ENCODE data around the gene GPD2.

- TF ChIP-seq, protein P1, sequence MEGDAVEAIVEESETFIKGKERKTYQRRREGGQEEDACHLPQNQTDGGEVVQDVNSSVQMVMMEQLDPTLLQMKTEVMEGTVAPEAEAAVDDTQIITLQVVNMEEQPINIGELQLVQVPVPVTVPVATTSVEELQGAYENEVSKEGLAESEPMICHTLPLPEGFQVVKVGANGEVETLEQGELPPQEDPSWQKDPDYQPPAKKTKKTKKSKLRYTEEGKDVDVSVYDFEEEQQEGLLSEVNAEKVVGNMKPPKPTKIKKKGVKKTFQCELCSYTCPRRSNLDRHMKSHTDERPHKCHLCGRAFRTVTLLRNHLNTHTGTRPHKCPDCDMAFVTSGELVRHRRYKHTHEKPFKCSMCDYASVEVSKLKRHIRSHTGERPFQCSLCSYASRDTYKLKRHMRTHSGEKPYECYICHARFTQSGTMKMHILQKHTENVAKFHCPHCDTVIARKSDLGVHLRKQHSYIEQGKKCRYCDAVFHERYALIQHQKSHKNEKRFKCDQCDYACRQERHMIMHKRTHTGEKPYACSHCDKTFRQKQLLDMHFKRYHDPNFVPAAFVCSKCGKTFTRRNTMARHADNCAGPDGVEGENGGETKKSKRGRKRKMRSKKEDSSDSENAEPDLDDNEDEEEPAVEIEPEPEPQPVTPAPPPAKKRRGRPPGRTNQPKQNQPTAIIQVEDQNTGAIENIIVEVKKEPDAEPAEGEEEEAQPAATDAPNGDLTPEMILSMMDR (IDR thresholded peaks at IDR 0.05): no peak
- TF ChIP-seq POLR2A (IDR thresholded peaks at IDR 0.05) (no peak), POLR2AphosphoS5 (IDR thresholded peaks at IDR 0.05) (no peak)
Measured at GRCh38 chr2:156490466-156490840, 54.3 kb downstream of the GPD2 start.

Data from breast epithelium (tissue), 3 donors.